GM19240 (cell line): ENCODE measurements around the gene VPS45.
"Not testable (repeated sequence)": the region's sequence is repeated elsewhere in the genome, so short reads cannot be mapped to it uniquely, and the experiment has no call there.

ENCODE experiments used
- DNase-seq: peaks from one replicate; pipeline ENCODE4 v3.0.0; 2011; ENCODE audit warnings: low spot score; ENCODE audit not compliant: insufficient read length

The VPS45 gene, protein sequence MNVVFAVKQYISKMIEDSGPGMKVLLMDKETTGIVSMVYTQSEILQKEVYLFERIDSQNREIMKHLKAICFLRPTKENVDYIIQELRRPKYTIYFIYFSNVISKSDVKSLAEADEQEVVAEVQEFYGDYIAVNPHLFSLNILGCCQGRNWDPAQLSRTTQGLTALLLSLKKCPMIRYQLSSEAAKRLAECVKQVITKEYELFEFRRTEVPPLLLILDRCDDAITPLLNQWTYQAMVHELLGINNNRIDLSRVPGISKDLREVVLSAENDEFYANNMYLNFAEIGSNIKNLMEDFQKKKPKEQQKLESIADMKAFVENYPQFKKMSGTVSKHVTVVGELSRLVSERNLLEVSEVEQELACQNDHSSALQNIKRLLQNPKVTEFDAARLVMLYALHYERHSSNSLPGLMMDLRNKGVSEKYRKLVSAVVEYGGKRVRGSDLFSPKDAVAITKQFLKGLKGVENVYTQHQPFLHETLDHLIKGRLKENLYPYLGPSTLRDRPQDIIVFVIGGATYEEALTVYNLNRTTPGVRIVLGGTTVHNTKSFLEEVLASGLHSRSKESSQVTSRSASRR

DNA sequence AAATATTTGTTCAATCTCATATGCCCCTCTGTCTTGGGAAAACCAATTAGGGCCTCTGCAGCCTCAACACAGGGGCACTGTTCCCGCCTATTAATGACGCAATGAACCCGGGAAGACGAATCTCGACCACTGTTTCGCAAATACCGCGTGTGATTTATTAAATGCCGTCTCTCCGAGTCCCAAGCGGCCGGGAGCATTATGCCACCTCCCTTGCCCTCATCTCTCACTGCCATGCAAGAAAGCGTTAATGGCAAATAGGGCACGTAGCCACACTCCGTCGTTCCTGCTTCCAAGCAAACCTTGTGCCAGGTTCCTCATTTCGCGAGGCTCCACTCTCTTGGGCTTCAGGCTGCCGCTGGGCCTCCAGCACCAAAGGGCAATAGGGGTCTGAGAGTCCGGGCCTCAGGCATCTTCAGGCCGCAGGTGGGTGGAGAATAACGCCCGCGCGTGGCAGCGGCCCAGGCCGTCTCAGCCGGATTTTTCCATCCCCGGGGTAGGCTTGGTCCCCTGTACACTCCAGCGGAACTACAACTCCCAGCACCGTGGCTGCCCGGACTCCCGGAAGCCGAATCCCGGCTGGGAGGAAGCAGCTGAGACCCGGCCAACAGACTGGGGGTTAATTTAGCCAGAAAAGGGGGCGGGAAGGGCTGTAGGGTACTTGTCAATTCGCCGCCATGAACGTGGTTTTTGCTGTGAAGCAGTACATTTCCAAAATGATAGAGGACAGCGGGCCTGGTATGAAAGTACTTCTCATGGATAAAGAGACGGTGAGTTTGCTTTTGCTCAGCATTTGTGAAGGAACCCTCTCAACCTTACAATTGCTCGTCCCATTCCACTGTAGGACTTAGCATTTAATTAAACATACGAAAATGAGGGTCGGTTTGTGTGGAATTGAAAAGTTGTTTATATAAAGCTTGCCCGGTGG lies at the start of gene VPS45:
Gene VPS45 (plus strand): TSS at position 593 of the 925 bp plus-strand sequence. CDS start 82 bp downstream, at position 675.
- DNase-seq: peak; percentile 64

DNA sequence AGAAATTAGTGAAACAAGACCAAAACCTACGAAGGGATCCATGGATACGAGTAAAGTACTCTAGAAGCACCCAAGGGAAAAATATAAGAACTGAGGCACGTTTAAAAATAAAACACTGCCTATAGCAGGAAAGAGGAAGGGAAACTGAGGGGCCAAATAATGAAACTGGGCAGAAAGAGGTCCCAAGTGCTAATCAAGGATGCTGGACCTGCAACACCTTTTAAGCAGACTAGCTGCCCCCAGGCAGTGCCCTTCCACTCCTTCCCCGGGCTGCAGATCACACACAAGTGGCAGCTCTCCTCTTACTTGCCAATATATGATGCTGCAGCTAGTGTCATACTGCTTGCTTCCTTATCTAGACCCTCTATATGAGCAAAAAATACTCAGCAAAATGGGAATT lies 49.4 kb upstream of the VPS45 start:
- no peak for DNase-seq

DNA sequence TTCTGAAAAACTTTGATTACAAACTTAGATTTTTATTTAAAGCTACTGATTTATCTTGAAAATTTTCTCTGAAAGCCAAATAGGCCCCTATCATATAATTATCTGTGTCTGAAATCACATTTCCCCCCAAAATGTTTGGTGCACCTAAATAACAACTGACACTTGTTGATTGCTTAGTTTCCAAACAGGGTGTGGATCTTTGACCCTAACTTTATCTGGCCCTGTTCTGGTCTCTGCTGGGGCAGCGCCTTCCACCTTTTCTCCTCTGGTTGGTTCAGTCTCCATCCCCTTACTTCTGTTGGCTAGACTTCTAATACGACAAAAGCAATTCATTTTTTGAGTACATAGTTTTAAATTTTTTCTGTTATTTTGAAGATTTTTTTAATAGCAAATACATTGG lies 46.9 kb upstream of the VPS45 start:
- DNase-seq: no peak

DNA sequence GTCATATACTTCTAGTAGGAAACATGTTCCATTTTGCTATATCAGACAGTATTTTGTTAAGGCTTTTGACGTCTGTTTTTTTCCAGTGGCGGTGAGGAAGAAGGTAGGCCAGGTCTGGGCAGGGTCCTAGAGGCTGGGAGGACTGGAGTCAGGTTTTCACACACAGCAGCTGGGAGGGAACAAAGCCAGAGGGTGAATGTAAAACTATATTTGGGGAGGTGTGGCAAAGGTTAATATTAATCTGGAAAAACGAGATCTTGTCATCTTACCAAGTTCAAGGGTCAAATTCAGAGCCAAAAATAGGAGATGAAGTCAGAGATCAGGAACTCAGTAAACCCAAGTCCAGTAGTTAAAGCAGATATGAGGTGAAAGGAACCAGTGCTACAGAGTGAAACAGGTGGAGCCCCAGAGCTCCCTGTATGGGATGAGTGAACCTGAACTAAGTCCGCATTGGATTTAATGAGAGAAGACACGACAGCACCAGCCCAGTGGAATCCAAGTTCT lies 46.3 kb upstream of the VPS45 start:
- DNase-seq: no peak

DNA sequence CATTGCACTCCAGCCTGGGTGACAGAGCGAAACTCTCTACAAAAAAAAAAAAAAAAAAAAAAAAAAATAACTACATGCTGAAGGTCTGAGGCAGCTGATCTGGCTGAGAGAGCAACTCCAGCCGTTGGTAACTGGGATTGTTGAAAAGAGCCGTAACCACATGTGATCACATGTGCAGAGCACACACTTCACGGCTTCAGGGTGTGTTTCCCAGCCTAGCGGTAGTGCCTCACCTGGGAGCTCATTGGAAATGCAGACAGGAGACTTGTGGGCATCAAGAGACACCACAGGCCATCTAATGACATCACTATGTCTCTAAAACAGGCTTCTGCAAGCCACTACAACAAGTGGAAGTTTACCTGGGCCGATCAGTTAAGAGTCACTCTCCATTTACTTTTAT lies 45.2 kb upstream of the VPS45 start:
- DNase-seq: no peak

DNA sequence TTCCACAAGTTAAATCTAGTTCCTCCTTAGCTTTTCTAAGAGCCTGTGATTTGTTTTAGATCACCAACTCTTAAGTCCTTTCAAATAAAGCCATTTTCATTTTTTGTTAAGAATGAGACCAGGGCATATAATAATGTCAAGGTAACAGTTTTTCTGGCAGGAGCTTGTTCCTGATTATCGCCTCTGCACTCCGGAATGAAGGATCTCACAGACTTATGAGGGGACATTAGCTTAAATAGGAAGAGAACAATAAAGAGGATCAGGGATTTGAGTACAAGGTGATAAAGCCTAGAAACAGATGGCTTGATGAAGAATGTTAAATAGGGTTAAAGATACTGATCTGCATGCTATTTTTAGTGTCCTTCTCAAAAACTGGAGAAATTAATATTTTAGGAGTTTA lies 43.4 kb upstream of the VPS45 start:
- DNase-seq: no peak

DNA sequence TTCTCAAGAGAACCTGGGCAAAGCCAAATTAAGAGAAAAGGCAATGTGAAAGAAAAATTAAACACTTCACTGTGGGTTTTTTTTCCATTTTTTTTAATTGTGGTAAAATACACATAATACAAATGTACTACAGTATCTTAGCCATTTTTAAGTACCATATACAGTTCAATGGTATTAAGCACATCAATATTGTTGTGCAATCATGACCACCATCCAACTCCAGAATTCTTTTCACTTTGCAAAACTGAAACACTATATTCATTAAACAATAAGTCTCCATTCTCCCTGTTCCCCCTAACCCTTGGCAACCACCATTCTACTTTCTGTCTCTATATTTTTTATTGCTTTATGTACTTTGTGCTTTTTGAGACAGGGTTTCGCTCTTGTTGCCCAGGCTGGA lies 39.3 kb upstream of the VPS45 start:
- DNase-seq: no peak

DNA sequence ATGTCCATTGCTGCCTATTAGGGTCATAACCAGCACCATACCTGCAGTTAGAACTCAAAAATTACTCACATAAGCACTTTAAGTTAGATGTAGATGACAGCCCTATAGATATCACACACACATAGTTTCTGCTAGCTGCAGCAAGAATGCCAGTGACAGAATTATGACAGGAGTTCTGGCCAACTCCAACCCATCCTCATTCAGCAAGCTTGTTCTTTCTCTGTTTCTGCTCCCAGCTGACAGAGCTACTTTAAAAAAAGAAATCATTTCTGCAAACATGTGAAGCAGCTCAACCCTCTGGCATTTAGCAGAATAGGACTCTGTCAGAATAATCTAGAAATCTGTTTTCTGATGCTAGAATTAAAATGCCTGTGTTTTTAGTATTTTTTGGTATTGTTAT lies 33.2 kb upstream of the VPS45 start:
- no peak for DNase-seq

DNA sequence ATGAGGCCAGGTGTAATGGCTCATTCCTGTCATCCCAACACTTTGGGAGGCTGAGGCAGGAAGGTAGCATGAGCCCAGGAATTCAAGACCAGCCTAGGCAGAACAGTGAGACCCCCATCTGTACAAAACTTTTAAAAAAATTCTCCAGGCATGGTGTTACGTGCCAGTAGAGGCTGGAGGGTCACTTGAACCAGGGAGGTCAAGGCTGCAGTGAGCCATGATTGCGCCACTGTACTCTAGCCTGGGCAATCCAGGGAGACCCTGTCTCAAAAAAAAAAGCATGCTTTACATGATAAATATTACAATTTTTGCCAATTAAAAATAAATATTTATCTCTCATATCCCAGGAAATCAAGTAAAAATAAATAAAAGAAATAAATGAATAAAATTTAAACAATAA lies 17.6 kb upstream of the VPS45 start:
- DNase-seq: no peak

DNA sequence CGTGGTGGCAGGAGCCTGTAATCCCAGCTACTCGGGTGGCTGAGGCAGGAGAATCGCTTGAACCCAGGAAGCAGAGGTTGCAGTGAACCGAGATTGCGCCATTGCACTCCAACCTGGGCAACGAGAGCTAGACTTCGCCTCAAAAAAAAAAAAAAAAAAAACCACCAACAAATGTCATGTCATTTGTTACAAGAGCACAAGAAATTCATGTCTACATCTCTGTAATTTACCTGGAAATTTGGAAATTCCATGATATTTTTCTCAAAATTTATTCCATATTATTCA lies 16.5 kb upstream of the VPS45 start:
- DNase-seq: no peak

DNA sequence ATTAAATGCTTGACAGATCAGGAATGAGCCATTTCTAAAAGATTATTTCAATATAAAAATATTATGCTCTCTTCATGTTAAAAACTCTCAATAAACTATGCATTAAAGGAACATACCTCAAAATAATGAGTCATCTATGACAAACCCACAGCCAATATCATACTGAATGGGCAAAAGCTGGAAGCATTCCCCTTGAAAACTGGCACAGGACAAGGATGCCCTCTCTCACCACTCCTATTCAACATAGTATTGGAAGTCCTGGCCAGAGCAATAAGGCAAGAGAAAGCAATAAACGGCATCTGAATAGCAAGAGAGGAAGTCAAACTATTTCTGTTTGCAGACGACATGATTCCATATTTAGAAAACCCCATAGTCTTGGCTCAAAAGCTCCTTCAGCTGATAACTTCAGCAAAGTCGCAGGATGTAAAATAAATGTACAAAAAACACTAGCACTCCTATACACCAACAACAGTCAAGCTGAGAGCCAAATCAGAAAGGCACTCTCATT lies 15.6 kb upstream of the VPS45 start:
- DNase-seq: not testable (repeated sequence)

DNA sequence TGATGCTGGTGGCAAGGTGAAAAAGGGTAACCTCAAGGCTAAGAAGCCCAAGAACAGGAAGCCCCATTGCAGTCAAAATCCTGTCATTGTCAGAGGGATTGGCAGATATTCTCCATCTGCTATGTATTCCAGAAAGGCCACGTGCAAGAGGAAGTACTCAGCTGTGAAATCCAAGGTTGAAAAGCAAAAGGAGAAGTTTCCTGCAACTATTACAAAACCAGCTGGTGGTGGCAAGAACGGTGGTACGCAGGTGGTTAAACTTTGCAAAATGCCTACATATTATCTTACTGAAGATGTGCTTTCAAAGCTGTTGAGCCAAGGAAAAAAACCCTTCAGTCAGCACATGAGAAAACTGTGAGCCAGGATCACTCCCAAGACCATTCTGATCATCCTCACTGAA lies 13.7 kb upstream of the VPS45 start:
- no peak for DNase-seq

DNA sequence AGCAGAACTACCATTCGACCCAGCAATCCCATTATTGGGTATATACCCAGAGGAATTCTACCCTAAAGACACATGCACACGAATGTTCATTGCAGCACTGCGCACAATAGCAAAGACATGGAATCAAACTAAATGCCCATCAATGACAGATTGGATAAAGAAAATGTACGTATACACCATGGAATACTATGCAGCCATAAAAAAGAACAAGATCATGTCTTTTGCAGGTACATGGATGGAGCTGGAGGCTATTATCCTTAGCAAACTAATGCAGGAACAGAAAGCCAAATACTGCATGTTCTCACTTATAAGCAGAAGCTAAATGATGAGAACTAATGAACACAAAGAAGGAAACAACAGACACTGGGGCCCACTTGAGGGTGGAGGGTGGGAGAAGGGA lies 12.1 kb upstream of the VPS45 start:
- DNase-seq: not testable (repeated sequence)

DNA sequence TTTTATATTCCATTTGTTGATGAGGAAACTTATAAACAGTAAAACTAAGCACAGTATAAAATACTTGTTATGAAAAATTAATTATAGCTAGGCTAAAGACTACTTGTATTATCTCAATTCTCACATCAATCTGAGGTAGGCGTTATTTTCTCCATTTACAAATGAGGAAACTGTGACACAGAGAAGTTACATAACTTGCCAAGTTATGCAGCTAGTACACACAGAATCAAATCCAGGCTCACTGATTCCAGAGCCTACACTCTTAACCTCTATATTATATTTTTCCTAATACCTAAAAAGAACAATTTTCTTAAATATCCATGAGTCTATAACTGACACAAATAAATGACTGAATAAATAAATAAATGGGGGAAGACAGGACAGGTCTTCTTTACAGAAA lies 11.2 kb upstream of the VPS45 start:
- DNase-seq: no peak

DNA sequence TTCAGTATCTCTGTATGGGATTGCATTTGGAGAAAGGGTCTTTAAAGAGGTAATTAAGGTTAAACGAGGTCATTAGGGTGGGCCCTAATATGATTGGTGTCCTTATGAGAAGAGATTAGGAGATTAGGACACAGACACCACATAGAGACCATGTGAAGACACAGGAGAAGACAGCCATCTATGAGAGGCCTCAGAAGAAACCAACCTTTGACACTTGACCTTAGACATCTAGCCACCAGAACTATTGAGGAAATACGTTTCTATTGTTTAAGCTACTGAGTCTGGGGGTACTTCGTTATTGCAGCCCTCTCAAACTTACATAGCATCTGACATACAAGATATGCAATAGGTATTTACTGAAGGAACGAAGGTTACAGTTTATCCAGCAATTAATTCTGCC lies 7.3 kb upstream of the VPS45 start:
- DNase-seq: no peak

DNA sequence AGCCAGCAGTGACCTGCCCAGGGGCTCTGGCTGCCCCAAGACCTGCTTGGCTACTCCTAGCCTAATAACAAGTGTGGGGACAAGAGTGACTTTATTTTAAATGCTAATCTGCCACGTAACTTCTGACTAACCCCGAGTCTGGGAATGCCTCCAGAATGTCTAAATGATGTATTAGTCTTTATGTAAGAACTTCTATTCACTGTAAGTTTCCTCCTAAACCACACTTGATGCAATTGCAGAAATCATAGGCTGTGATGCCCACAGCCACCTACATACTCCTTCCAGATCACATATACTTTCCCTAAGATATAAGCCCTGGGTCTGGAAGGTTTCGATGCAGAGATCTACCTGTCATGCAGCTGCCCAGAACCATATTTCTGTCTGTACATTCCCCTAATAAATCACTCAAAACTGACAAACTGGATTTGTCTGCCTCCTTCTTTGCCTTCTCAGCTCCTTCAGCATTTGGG lies 5.9 kb upstream of the VPS45 start:
- DNase-seq: no peak

DNA sequence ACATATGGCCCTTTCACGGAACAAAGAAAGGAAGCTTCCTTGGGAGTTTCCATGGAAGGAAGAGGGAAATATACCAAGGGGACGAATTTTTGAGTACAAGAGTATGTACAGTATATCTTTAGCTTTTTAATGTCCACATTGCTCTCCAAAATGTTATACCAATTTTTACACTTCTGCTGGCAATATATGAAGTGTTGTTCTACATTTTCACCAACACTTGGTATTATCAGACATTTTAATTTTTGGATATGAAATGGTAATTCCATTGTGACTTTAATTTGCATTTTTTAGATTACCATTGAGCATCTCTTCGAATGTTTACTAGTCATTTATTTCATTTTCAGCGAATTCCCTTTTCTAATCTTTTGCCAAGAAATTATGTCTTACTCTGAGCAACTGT lies 5.5 kb upstream of the VPS45 start:
- DNase-seq: no peak

DNA sequence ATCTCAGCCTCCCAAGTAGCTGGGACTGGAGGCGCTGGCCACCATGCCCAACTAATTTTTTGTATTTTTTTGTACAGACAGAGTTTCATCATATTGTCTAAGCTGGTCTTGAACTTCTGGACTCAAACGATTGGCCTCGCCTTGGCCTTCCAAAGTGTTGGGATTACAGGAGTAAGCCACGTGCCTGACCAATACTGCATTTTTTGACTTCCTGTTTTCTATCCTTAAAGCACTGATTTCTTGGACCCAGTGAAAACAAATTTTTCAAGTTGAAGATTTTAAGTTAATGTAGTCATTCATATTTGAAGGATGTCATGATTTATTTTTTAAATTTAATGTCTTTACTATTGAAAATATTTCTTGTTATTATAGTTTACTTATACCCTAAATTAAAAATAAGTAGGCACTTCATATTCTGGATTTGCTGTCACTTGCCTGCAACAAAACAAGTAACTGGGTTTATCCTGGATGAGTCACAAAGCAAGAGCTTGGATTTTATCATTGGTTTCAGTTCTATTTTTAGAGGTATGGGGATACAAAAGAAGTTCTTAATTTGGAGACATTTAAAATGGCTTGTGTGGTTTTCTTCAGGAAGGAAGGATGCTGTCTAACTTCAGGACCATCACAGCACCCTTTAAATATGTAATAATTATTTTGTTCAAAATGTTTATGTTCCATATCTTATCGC lies 2.2 kb upstream of the VPS45 start:
- DNase-seq: no peak

DNA sequence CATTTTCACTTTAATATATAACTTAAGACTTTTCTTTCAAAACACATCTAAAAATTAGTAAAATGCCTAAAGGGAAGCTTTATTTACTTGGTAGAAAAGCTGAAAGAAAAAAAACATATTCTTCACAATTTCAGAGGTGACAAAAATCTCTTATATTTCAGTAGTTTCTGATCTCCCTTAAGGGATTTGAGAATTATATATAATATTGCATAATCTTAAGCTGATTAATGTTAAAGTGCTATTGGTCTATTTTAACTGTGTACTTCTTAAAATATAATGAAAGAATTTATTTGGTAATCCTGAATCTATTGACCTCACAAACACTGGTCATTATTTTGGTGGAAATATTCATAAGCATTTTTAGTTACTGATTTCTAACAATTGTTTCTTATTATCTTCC lies 1.2 kb upstream of the VPS45 start:
- no peak for DNase-seq

DNA sequence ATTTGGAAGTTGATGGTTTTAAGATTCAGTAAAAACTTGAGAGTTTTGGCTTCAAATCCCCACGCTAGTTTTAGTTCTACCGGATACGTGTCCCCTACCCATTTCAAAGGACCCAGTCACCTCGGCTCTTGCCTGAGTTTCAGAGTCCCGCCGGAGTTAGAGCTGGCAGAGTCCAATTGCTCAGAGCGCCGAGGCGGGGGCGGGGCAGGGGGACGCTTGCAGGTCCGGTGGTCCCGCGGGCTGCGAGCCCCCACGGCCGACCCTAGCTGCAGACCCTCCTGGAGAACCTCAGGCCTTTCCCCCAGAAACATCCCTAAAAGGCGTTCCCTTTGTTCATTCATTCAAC lies 765 bp upstream of the VPS45 start:
- peak; percentile 6 for DNase-seq

DNA sequence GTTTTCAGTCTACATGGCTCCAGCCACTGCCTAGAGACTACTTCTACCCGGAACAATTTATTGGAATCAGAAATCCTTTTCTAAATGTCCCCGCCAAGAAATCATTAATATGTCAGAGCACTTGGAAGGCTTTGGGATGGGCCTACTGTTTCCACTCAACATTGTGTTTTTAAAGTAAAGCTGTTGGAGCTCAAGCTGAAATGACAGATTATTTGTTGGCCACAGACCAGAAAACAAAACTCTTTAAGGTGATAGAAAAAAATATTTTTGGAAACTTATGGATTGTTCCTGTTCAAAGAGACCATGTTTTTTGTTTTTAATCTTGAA lies 496 bp downstream of the VPS45 start:
- no peak for DNase-seq

DNA sequence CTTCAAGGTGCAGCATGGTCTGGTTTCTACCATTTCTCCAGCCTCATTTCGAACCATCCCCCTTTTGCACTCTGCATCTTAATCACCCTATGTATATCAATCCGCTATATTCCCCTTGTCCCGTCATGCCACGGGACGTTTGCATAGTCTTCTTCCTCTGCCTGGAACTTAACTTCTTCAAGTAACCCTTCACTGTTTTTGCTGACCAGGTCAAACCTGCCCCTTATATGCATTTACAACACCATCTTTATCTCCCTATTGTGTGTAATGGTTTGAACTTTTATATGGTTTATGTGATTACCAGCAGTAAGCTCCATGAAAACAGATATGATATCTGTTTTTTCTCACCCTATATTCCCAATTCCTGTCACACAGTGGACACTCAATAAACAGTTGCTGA lies 2.3 kb downstream of the VPS45 start:
- no peak for DNase-seq
